GM21447 (cell line): ENCODE data around the gene ATN1.

ENCODE experiments used
- ATAC-seq: cut with Tn5 transposase; IDR thresholded peaks from one replicate; pipeline ENCODE4 v1.9.1; 2021; ENCODE audit not compliant: unreplicated experiment

The ATN1 gene

DNA sequence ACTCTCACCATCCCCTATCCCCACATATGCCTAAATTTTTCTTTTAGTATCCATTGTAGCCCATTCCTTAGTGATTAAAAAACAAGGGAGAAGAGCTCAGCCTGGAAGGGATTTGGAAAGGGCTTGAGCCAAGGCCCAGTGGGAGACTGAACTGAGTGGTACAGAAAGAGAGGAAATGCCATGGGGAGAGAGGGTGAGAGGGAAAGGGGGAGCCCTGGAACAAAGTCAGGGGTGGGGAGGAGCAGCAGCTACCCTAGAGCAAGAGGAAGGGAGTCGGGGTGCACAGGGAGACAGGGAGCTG lies 2.6 kb upstream of the ATN1 start:
- no peak for ATAC-seq

DNA sequence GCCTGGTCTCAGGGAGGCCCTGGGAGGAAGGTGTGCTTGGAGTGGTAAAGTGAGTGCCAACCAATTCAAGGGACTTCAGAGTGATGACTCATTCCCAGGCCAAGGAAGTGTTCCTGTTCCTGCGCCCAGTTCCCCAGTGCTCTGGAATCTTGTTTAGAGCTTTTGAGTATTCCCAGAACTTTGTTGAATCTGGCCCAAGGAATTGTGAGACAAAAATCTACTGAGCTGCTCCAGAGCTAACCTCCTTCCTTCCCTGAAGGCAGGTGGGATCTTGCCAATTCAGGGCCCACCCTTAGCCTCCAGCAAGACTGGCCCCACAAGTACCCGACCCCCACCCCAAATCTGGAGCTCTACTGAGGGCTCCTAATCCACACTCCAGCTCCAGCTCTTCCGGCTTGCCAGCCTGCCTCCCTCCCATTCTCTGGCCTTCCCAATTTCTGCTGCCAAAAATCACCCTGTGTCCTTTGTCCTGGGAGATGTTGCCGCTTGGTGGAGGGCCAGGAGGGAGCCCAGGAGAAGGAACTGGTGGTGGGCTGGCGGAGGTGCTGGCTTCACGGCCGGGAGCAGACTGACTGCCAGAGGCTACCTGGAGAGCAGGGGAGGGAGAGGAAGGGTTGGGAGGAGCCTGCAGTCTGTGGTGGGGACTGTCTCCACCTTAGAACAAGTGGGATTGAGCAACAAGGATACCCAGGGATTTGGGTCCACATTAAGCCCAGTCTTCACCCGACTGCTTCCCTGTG lies 2.0 kb upstream of the ATN1 start:
- ATAC-seq, result no peak

DNA sequence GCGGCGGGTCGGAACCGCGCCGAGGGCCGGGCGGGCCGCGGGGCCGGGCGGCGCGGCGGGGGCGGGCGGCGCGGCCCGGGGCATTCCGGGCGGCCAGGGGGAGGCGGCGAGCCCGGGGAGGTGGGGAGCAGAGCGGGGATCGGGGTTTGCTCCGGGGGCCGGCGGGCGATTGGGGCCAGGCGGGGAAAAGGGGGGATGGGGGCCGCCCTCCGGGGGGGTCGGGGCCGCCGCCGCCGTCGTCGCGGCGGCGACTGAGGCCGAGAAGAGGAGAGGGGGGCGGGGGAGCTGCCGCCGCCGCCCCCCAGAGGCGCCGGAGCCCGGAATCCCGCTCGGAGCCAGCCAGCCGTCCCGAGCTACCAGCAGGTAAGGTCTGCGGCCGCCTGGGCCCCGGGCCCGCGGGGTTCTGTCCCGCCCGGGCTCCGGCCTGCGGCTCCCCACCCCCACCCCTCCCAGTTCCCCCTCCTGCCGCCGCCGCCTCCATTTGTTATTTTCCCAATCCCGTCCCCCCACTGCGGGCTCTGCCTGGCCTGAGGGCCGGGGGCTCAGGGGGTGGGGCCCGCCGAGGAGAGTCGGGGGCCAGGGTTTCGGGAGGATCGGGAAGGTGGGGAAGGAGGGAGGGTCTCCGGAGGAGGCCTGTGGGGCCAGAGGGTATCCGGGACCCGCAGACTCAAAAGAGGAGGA lies 403 bp downstream of the ATN1 start:
- no peak for ATAC-seq

- no peak for ATAC-seq
These were observed 1.1 kb downstream of the ATN1 start for GRCh38 chr12:6928703-6929407.

GRCh38 chr12:6929466-6930452 lies 2.0 kb downstream of the ATN1 start:
- no peak for ATAC-seq

DNA sequence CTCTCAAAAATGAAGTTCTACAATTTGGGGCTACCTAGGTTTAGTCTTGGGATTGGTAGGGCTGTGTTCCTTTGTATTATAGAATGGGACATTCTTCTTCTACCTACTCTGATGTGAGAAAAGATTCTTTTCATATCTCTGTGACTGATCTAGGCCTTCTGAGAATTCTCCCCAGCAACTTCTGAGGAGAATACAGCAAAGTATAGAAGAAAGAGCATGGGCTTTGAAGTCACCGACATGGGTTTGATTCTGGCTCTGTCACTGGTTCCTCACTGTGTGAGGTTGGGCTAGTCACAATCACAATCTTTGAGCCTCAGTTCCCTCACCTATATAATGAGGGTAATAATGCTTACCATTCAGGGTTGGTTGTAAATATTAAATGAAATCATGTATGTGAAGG lies 5.0 kb downstream of the ATN1 start:
- ATAC-seq, result no peak

GRCh38 chr12:6934110-6934509 lies 6.4 kb downstream of the ATN1 start:
- no peak for ATAC-seq

- no peak for ATAC-seq
These were observed 7.8 kb downstream of the ATN1 start for GRCh38 chr12:6935371-6936193.

GRCh38 chr12:6936194-6936635 lies 8.5 kb downstream of the ATN1 start:
- ATAC-seq, result no peak

GRCh38 chr12:6936636-6937480 lies 9.1 kb downstream of the ATN1 start:
- peak; percentile 12 for ATAC-seq

DNA sequence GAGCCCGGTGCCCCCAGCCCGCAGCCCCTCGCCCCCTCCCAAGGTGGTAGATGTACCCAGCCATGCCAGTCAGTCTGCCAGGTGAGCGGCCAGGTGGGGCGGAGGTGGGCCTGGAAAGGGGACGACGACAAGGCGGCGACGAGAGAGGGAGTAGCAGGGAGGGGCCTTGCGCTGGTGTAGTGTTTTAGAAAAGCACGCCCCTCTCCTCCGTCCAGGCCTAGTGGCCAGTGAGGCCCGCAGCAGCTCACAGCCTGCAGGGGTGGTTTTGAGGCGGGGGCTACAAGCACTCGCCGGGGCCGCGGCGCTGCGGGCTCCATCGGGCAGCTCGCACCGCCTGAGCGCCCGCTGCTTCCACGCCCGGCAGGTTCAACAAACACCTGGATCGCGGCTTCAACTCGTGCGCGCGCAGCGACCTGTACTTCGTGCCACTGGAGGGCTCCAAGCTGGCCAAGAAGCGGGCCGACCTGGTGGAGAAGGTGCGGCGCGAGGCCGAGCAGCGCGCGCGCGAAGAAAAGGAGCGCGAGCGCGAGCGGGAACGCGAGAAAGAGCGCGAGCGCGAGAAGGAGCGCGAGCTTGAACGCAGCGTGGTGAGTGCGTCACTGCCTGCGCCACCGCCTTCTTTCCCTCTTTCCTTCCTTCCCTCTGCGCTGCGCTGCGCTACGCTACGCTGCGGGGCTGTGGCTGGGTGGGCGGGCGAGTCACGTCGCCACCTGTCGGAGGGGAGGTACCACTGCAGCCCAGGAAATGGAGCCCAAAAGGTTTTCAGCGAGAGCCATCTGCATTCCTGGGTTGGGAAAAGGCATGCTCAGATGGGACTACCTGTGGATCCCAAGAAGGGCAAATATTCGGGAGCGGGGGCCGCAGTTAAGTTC lies 10.0 kb downstream of the ATN1 start:
- ATAC-seq, result peak; percentile 84

DNA sequence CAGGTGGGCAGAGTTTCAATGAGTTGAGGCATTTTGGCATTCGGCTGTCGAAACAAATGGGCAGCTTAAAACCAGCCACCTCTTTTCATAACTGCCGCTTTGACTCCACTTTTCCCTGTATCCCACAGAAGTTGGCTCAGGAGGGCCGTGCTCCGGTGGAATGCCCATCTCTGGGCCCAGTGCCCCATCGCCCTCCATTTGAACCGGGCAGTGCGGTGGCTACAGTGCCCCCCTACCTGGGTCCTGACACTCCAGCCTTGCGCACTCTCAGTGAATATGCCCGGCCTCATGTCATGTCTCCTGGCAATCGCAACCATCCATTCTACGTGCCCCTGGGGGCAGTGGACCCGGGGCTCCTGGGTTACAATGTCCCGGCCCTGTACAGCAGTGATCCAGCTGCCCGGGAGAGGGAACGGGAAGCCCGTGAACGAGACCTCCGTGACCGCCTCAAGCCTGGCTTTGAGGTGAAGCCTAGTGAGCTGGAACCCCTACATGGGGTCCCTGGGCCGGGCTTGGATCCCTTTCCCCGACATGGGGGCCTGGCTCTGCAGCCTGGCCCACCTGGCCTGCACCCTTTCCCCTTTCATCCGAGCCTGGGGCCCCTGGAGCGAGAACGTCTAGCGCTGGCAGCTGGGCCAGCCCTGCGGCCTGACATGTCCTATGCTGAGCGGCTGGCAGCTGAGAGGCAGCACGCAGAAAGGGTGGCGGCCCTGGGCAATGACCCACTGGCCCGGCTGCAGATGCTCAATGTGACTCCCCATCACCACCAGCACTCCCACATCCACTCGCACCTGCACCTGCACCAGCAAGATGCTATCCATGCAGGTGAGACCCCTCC lies 10.8 kb downstream of the ATN1 start:
- no peak for ATAC-seq

- no peak for ATAC-seq
These were observed 11.4 kb downstream of the ATN1 start for GRCh38 chr12:6939191-6939540.

GRCh38 chr12:6941267-6941666 lies 13.5 kb downstream of the ATN1 start:
- ATAC-seq, result no peak

- no peak for ATAC-seq
These were observed 14.0 kb downstream of the ATN1 start for GRCh38 chr12:6941782-6942181.

GRCh38 chr12:6942331-6942665 lies 14.5 kb downstream of the ATN1 start:
- no peak for ATAC-seq

DNA sequence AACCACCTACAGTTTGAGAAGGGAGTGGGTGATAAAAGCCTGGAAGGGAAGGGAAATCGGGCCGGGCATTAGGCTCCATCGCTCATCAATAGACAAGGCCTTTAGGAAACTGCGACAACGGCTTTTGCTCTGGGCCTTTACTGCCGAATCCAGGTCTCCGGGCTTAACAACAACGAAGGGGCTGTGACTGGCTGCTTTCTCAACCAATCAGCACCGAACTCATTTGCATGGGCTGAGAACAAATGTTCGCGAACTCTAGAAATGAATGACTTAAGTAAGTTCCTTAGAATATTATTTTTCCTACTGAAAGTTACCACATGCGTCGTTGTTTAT lies 15.6 kb downstream of the ATN1 start:
- no peak for ATAC-seq
